Stimulated activated naive CD4-positive, alpha-beta T cell treated with Interleukin-2 at 50 U/mL for 16 hours (primary cell): ENCODE measurements around the gene GJB5.

Experiments used
- DNase-seq: peaks from one replicate; lab custom pipeline; 2025; lab: John Stamatoyannopoulos, UW

GJB5 gene

DNA sequence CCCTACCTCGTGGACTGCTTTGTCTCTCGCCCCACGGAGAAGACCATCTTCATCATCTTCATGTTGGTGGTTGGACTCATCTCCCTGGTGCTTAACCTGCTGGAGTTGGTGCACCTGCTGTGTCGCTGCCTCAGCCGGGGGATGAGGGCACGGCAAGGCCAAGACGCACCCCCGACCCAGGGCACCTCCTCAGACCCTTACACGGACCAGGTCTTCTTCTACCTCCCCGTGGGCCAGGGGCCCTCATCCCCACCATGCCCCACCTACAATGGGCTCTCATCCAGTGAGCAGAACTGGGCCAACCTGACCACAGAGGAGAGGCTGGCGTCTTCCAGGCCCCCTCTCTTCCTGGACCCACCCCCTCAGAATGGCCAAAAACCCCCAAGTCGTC, 39.9 kb downstream of the GJB5 start:
- DNase-seq: no peak

DNA sequence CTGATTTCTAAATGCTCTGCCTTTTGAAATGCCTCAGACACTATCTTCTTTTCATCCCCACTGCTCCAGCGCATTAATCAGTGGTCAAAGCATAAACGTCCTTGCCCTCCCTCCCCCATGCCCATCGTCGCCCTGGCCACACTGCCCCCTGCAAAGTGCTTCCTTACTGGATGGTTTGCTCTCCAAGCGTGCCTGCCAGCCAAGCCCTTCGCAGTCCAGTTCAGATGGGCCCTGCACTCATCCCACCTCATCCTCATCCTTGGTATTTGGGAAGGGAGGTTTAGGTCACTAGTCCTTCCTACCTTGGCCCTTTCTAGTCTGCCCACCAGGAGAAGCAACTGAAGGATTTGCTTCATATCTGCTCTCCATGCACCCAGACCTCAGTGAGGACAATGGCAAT, 41.1 kb downstream of the GJB5 start:
- DNase-seq: no peak

DNA sequence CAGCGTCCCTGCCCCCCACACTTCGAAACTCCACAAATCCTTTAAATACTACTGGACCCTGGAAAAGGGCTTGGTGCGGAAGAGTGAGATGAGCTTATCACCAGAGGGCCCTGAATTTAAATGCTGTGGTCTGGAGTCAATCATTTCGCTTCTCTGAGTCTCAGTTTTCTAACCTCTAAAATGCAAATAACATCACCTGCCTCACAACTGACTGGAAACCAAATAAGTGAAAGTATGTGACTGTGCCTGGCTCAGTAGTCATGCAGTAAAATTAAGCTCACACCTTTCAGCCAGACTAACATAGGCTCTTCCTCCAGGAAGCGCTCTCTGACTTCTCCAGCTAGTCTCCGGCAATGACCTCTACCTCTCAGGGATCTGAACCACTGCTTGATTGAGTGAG, 42.1 kb downstream of the GJB5 start:
- DNase-seq: no peak

DNA sequence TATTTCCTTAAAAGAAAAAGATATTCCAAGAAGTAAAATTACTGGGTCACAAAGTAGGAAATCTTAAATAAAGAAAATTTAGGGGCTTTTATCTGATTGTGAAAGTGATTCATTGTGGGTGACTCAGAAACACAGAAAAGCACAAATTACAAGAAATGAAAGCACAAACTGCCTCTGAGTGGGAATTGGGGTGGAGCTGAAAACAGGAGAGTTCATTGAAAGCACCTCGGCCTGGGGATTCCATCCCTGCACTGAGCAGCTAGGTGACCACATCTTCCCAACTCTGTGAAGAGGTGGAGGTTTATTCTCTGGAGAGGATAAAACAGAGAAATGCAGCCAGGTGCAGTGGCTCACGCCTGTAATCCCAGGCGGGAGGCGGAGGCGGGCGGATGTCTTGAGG, 45.4 kb downstream of the GJB5 start:
- no peak for DNase-seq

DNA sequence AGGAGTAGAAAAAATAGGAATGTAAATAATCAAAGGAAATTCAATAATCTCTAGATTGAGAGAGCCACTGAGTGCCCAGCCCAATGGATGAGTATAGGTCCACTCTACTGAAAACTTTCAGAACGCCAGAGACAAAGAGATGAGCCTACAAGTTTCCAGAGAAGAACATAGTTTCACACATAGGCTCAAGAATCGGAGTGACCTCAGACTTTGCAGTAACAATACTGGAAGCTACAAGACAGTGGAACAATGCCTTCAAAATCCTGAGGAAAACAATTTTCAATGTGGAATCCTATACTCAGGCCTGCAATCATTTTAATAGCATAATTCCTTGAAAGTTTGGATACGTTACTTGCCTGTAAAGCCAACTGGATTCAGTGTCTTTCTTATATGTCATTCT, 48.9 kb downstream of the GJB5 start:
- no peak for DNase-seq

DNA sequence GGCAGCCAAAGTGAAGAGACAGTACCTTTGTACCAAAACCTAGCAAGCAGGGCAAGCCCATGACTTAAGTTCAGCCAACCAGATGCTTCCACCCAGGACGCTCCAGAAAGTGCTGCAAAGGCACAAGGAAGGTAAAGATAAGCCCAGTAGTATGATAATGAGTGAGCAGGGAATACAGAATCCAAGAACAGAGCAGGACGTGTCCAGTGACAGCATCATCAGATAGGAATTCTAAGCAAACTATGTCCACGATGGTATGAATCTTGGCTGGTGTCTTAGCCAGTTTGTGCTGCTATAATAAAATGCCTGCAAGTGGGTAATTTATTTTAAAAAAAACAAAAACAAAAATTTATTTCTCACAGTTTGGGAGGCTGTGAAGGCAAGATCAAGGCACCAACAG, 51.5 kb downstream of the GJB5 start:
- no peak for DNase-seq
